SH-SY5Y (cell line): ENCODE results near the gene CCDC43.

ENCODE experiments used
- GATA2 ChIP-seq: IDR thresholded peaks from 2 replicates; pipeline ENCODE4 v1.6.1; 2011; ENCODE audit warnings: mild to moderate bottlenecking, low read depth, low read length
- GATA3 ChIP-seq: IDR thresholded peaks from 2 replicates; pipeline ENCODE4 v1.6.1; 2011; ENCODE audit warnings: low read depth, mild to moderate bottlenecking, low read length, moderate library complexity

DNA sequence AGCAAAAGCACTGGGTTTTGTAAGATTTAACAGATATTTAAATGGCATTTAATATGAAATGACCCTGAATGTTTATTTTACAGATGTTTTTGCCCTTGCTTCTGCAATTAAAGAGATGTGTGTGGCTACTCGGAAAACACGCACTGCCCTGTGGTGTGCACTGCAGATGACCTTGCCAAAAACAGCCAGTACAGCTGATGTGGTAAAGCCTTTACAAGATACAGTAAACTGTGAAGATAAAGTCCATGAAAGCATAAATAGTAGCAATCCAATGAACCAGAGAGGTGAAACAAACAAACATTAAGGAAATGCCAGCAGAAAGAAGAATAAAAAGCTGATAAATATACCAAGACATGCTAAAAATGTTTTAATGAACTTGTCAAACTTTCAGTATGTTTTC is 15.7 kb downstream of the CCDC43 start:
- TF ChIP-seq GATA3 (no peak), GATA2 (no peak)
